Liver (tissue), 9 donors: Measurements from ENCODE around the gene DST. TPM values are rescaled to one million over a fixed set of nuclear protein-coding genes. Genes with fewer than 3 reads are reported as not detected.
A peak's percentile ranks its signal among the peaks of the same experiment; 100 is the strongest.

Source experiments
- DNase-seq: peaks from one replicate; pipeline ENCODE4 v3.0.0-alpha.2; 2017; ENCODE audit warnings: low spot score
- H3K27ac ChIP-seq, 2 donors: one replicate each; pipeline ENCODE4 v1.7.0; 2013; ENCODE audit warnings: inconsistent platforms in 2 of 2, low read length in 2 of 2, control low read depth in 1 of 2, low read depth in 1 of 2, mild to moderate bottlenecking in 1 of 2
- H3K27me3 ChIP-seq, 4 donors: one replicate each; pipeline versions ENCODE4 v1.6.1 to v1.7.0; 2013; ENCODE audit warnings: low read length in 3 of 4, inconsistent platforms in 1 of 4, mild to moderate bottlenecking in 1 of 4, moderate library complexity in 1 of 4; ENCODE audit not compliant: control insufficient read depth in 4 of 4, insufficient read depth in 4 of 4
- H3K36me3 ChIP-seq, 4 donors: one replicate each; pipeline versions ENCODE4 v1.6.1 to v1.7.0; 2013; ENCODE audit warnings: low read length in 3 of 4, mild to moderate bottlenecking in 3 of 4, low read depth in 1 of 4, moderate library complexity in 1 of 4; ENCODE audit not compliant: control insufficient read depth in 4 of 4, insufficient read depth in 3 of 4
- H3K4me1 ChIP-seq, 4 donors: one replicate each; pipeline versions ENCODE4 v1.6.1 to v1.7.0; 2013; ENCODE audit warnings: low read length in 3 of 4, mild to moderate bottlenecking in 3 of 4, moderate library complexity in 1 of 4; ENCODE audit not compliant: control insufficient read depth in 4 of 4, insufficient read depth in 4 of 4
- H3K4me3 ChIP-seq, 3 donors: one replicate each; pipeline versions ENCODE4 v1.6.1 to v1.7.0; 2013; ENCODE audit warnings: low read length in 3 of 3, control low read depth in 1 of 3, low read depth in 1 of 3, mild to moderate bottlenecking in 1 of 3
- H3K9ac ChIP-seq, 2 donors: one replicate each; pipeline ENCODE4 v1.7.0; 2013; ENCODE audit warnings: low read length in 2 of 2, mild to moderate bottlenecking in 2 of 2, moderate library complexity in 2 of 2, control low read depth in 1 of 2, low read depth in 1 of 2
- H3K9me3 ChIP-seq, 4 donors: one replicate each; pipeline versions ENCODE4 v1.6.1 to v1.7.0; 2013; ENCODE audit warnings: low read length in 3 of 4; ENCODE audit not compliant: control insufficient read depth in 4 of 4
- EGR1 ChIP-seq, 2 donors: IDR thresholded peaks; 2 replicates each; pipeline ENCODE4 v1.6.1; 2016 to 2018; ENCODE audit warnings: antibody characterized with exemption in 2 of 2, low read depth in 2 of 2
- FOXA1 ChIP-seq: IDR thresholded peaks from 2 replicates; pipeline ENCODE4 v1.6.1; 2016; ENCODE audit warnings: antibody characterized with exemption
- FOXA2 ChIP-seq: IDR thresholded peaks from 2 replicates; pipeline ENCODE4 v1.6.1; 2016; ENCODE audit warnings: antibody characterized with exemption
- GABPA ChIP-seq, 2 donors: IDR thresholded peaks in 1 of 2; conservative IDR thresholded peaks in 1 of 2; 2 replicates each; pipeline ENCODE4 v1.6.1; 2016; ENCODE audit warnings: antibody characterized with exemption in 2 of 2, mild to moderate bottlenecking in 1 of 2, moderate library complexity in 1 of 2
- HNF4A ChIP-seq, 2 donors: conservative IDR thresholded peaks; 2 replicates each; pipeline ENCODE4 v1.6.1; 2016; ENCODE audit warnings: antibody characterized with exemption in 2 of 2, mild to moderate bottlenecking in 2 of 2
- HNF4G ChIP-seq: IDR thresholded peaks from 2 replicates; pipeline ENCODE4 v1.6.1; 2016; ENCODE audit warnings: antibody characterized with exemption
- JUND ChIP-seq, 2 donors: IDR thresholded peaks; 2 replicates each; pipeline ENCODE4 v1.6.1; 2016; ENCODE audit warnings: antibody characterized with exemption in 2 of 2
- NR2F2 ChIP-seq: IDR thresholded peaks from 2 replicates; pipeline ENCODE4 v1.6.1; 2016; ENCODE audit warnings: antibody characterized with exemption
- REST ChIP-seq: IDR thresholded peaks from 2 replicates; pipeline ENCODE4 v1.6.1; 2016; ENCODE audit warnings: antibody characterized with exemption, mild to moderate bottlenecking
- RXRA ChIP-seq, 2 donors: IDR thresholded peaks; 2 replicates each; pipeline ENCODE4 v1.6.1; 2017 to 2018; ENCODE audit warnings: antibody characterized with exemption in 2 of 2, mild to moderate bottlenecking in 1 of 2
- SP1 ChIP-seq: IDR thresholded peaks from 2 replicates; pipeline ENCODE4 v1.6.1; 2018; ENCODE audit warnings: antibody characterized with exemption, mild to moderate bottlenecking
- TAF1 ChIP-seq: conservative IDR thresholded peaks from 2 replicates; pipeline ENCODE4 v1.6.1; 2016; ENCODE audit warnings: antibody characterized with exemption, mild to moderate bottlenecking
- YY1 ChIP-seq: IDR thresholded peaks from 2 replicates; pipeline ENCODE4 v1.6.1; 2016; ENCODE audit warnings: antibody characterized with exemption, mild to moderate bottlenecking
- ZBTB33 ChIP-seq: IDR thresholded peaks from 2 replicates; pipeline ENCODE4 v1.6.1; 2016; ENCODE audit warnings: antibody characterized with exemption
- WGBS: extraction: QIAGEN DNeasy Blood & Tissue Kit; methylation state at CpG from one replicate; pipeline ENCODE4 v1.1.7; 2013; 5-methylcytosine and 5-hydroxymethylcytosine counted together
- polyA plus RNA-seq, 2 donors: library from polyadenylated mRNA; stranded (reverse) in 1 of 2; unstranded in 1 of 2; fragments of 200-250 nt in 1 of 2; fragments of >200 nt in 1 of 2; fragmentation: Nextera tagmentation in 1 of 2; extraction: Ambion mirVana in 1 of 2; gene quantifications; one replicate each; pipeline versions ENCODE4 v1.2.1 to v1.2.3, GENCODE V29; 2013 to 2015
- total RNA-seq, 2 donors: library from RNA; depleted of rRNA; stranded (reverse); fragments of >200 nt; gene quantifications; one replicate each; pipeline ENCODE4 v1.2.3, GENCODE V29; 2014
- TF ChIP-seq, protein P1 (sequence below): fragments of 150-350 bp; IDR thresholded peaks from 2 replicates; pipeline ENCODE4 v1.5.1; 2017; ENCODE audit warnings: improper control_type of control experiment, low read depth, low read length; ENCODE audit not compliant: missing input control
- TF ChIP-seq, protein P2 (sequence below): IDR thresholded peaks from 2 replicates; pipeline ENCODE4 v1.6.1; 2016; ENCODE audit warnings: antibody characterized with exemption
- donor health status: healthy.
- donor health status: healthy.
- donor health status: healthy.
- donor health status: healthy.
- donor health status: healthy.

The DST gene
- total and polyA plus RNA-seq, 4 donors = 30.5 to 234 (median 86.7) TPM

- Histone ChIP-seq H3K36me3 (peaks cover 0 to 13% (median 9%) of the 10 kb centered on the region in 4 donors), H3K9ac (no peak overlapping the region)
- no peak for DNase-seq
Measured at GRCh38 chr6:56652231-56652630, 9.5 kb upstream of the DST start.

DNA sequence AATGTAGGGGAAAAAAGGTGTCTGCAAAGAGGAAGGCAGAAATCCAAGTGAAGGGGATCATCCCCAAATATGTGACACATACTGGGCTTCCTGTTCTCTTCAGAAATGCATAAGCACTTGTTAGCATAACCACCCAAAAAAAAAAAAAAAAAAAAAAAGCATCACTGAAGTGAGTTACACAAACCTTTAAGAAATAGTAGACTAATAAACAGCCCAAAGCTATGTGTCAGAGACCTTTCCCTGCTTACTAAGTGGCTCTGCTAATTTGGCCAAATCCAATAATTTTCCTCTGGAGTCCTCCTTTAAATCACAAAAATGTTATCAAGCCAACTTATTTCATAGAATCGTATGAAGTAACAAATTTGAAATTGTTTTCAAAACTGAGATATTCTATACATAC lies 7.5 kb upstream of the DST start:
- DNase-seq = no peak
- H3K27me3 ChIP-seq = no peaks in the 10 kb centered on the region
- H3K9me3 ChIP-seq = no peaks in the 10 kb centered on the region
- peaks cover 0 to 5% (median 2%) of the 10 kb centered on the region in 4 donors for H3K4me1 ChIP-seq
- WGBS = 92% methylated on average over 1 of the region's 1 CpG
- peak overlapping the region in 1 of 2 donors; percentile 32 for H3K27ac ChIP-seq
- H3K4me3 ChIP-seq = no peak overlapping the region
- H3K9ac ChIP-seq = no peak overlapping the region
- H3K36me3 ChIP-seq = peaks cover 0 to 30% (median 25%) of the 10 kb centered on the region in 4 donors
- TF ChIP-seq, protein P1, sequence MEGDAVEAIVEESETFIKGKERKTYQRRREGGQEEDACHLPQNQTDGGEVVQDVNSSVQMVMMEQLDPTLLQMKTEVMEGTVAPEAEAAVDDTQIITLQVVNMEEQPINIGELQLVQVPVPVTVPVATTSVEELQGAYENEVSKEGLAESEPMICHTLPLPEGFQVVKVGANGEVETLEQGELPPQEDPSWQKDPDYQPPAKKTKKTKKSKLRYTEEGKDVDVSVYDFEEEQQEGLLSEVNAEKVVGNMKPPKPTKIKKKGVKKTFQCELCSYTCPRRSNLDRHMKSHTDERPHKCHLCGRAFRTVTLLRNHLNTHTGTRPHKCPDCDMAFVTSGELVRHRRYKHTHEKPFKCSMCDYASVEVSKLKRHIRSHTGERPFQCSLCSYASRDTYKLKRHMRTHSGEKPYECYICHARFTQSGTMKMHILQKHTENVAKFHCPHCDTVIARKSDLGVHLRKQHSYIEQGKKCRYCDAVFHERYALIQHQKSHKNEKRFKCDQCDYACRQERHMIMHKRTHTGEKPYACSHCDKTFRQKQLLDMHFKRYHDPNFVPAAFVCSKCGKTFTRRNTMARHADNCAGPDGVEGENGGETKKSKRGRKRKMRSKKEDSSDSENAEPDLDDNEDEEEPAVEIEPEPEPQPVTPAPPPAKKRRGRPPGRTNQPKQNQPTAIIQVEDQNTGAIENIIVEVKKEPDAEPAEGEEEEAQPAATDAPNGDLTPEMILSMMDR = no peak
- TF ChIP-seq TAF1 = no peak
- no peak for TF ChIP-seq JUND (IDR thresholded peaks at IDR 0.05)
- TF ChIP-seq SP1 = no peak
- no peak for TF ChIP-seq ZBTB33
- TF ChIP-seq FOXA2 = no peak
- no peak for TF ChIP-seq GABPA (IDR thresholded peaks at IDR 0.05 in 1 of 2, conservative IDR thresholded peaks at IDR 0.05 in 1 of 2)
- TF ChIP-seq RXRA (IDR thresholded peaks at IDR 0.05) = no peak
- no peak for TF ChIP-seq REST
- TF ChIP-seq, protein P2, sequence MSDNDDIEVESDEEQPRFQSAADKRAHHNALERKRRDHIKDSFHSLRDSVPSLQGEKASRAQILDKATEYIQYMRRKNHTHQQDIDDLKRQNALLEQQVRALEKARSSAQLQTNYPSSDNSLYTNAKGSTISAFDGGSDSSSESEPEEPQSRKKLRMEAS = no peak
- no peak for TF ChIP-seq YY1
- TF ChIP-seq EGR1 (IDR thresholded peaks at IDR 0.05; ENCODE audit: low read depth in 2 of 2) = no peak
- TF ChIP-seq FOXA1 = no peak
- no peak for TF ChIP-seq NR2F2
- no peak for TF ChIP-seq HNF4A (conservative IDR thresholded peaks at IDR 0.05)
- no peak for TF ChIP-seq HNF4G

More at GRCh38 chr6:56652231-56652630, 9.5 kb upstream of the DST start:
- H3K9me3 ChIP-seq = no peaks in the 10 kb centered on the region
- 85% methylated on average over 1 of the region's 1 CpG for WGBS
- H3K4me1 ChIP-seq = peaks cover 0 to 6% (median 3%) of the 10 kb centered on the region in 4 donors
- no peak overlapping the region for H3K4me3 ChIP-seq
- TF ChIP-seq, protein P2 = no peak
- TF ChIP-seq REST = no peak
- no peak for TF ChIP-seq EGR1 (IDR thresholded peaks at IDR 0.05; ENCODE audit: low read depth in 2 of 2)
- TF ChIP-seq RXRA (IDR thresholded peaks at IDR 0.05) = no peak
- no peak overlapping the region for H3K27ac ChIP-seq
- H3K27me3 ChIP-seq = no peaks in the 10 kb centered on the region
